HEK293 (cell line): Measurements from ENCODE around the gene WDR55.

ENCODE experiments used
- CTCF ChIA-PET: fragments of 350-600 bp; formaldehyde crosslinking; extraction: SDS; loops from one replicate; lab custom pipeline; 2021; ENCODE audit warnings: antibody characterized with exemption; lab: Yijun Ruan, JAX
- POLR2A ChIA-PET: fragments of 300-600 bp; formaldehyde crosslinking; extraction: SDS; loops from one replicate; lab custom pipeline; 2020; ENCODE audit warnings: antibody characterized with exemption, inconsistent platforms; lab: Yijun Ruan, JAX
- H3K27ac ChIP-seq: fragments of 200-500 bp; sonication (Bioruptor generic); 2 replicates; pipeline ENCODE4 v1.5.1; 2014; ENCODE audit warnings: low read depth, low read length, control low read depth, inconsistent platforms; ENCODE audit errors: extremely low read depth
- H3K36me3 ChIP-seq, 2 experiments: fragments of 200-500 bp in 1 of 2; sonication (Bioruptor generic) in 1 of 2; 1 replicate in 1 of 2; 2 replicates in 1 of 2; pipeline ENCODE4 v1.5.1; 2014 to 2017; ENCODE audit warnings: inconsistent platforms in 2 of 2, low read length in 2 of 2; ENCODE audit not compliant: control insufficient read depth in 2 of 2, insufficient read depth in 1 of 2
- H3K4me1 ChIP-seq: fragments of 200-500 bp; sonication (Bioruptor generic); 2 replicates; pipeline ENCODE4 v1.5.1; 2014; ENCODE audit warnings: mild to moderate bottlenecking, low read length, inconsistent platforms; ENCODE audit not compliant: control insufficient read depth, insufficient read depth
- H3K4me3 ChIP-seq: 2 replicates; pipeline ENCODE4 v1.5.1; 2011; ENCODE audit warnings: low read depth, mild to moderate bottlenecking, control low read depth, low read length, moderate library complexity
- H3K9me3 ChIP-seq: fragments of 200-500 bp; sonication (Bioruptor generic); 2 replicates; pipeline ENCODE4 v1.5.1; 2014; ENCODE audit warnings: low read depth, low read length, inconsistent platforms; ENCODE audit not compliant: control insufficient read depth, insufficient read depth
- EGR2 ChIP-seq: fragments of 450-650 bp; formaldehyde crosslinking; IDR thresholded peaks from 2 replicates; pipeline ENCODE4 v1.5.1; 2016; ENCODE audit warnings: low read depth, missing biosample characterization, missing genetic modification characterization
- KLF1 ChIP-seq: fragments of 450-650 bp; formaldehyde crosslinking; IDR thresholded peaks from 2 replicates; pipeline ENCODE4 v1.5.1; 2016; ENCODE audit warnings: missing biosample characterization, missing genetic modification characterization
- KLF9 ChIP-seq: fragments of 450-650 bp; formaldehyde crosslinking; IDR thresholded peaks from 2 replicates; pipeline ENCODE4 v1.5.1; 2016; ENCODE audit warnings: missing biosample characterization, missing genetic modification characterization, low read depth
- RBAK ChIP-seq: fragments of 450-650 bp; formaldehyde crosslinking; IDR thresholded peaks from 2 replicates; pipeline ENCODE4 v1.5.1; 2016; ENCODE audit warnings: missing biosample characterization, missing genetic modification characterization
- ZBTB21 ChIP-seq: fragments of 450-650 bp; formaldehyde crosslinking; IDR thresholded peaks from 2 replicates; pipeline ENCODE4 v1.5.1; 2017; ENCODE audit warnings: missing biosample characterization, missing genetic modification characterization
- ZFP3 ChIP-seq: fragments of 450-650 bp; formaldehyde crosslinking; IDR thresholded peaks from 2 replicates; pipeline ENCODE4 v1.5.1; 2016; ENCODE audit warnings: low read depth, missing biosample characterization, missing genetic modification characterization
- ZNF133 ChIP-seq: fragments of 450-650 bp; formaldehyde crosslinking; IDR thresholded peaks from 2 replicates; pipeline ENCODE4 v1.5.1; 2016; ENCODE audit warnings: missing biosample characterization, missing genetic modification characterization
- ZNF169 ChIP-seq: fragments of 450-650 bp; formaldehyde crosslinking; IDR thresholded peaks from 2 replicates; pipeline ENCODE4 v1.5.1; 2016; ENCODE audit warnings: missing biosample characterization, missing genetic modification characterization
- ZNF37A ChIP-seq: fragments of 450-650 bp; IDR thresholded peaks from 2 replicates; pipeline ENCODE4 v1.5.1; 2018; ENCODE audit warnings: missing biosample characterization, missing genetic modification characterization
- ZNF521 ChIP-seq: fragments of 450-650 bp; formaldehyde crosslinking; IDR thresholded peaks from 2 replicates; pipeline ENCODE4 v1.5.1; 2017; ENCODE audit warnings: missing biosample characterization, mild to moderate bottlenecking, missing genetic modification characterization
- ZNF530 ChIP-seq: fragments of 450-650 bp; formaldehyde crosslinking; IDR thresholded peaks from 2 replicates; pipeline ENCODE4 v1.5.1; 2016; ENCODE audit warnings: low read depth, missing biosample characterization, missing genetic modification characterization
- ZNF549 ChIP-seq: fragments of 450-650 bp; IDR thresholded peaks from 2 replicates; pipeline ENCODE4 v1.5.1; 2018; ENCODE audit warnings: missing biosample characterization, missing genetic modification characterization, mild to moderate bottlenecking, inconsistent platforms, moderate library complexity
- ZNF670 ChIP-seq: fragments of 450-650 bp; formaldehyde crosslinking; IDR thresholded peaks from 2 replicates; pipeline ENCODE4 v1.5.1; 2016; ENCODE audit warnings: missing biosample characterization, missing genetic modification characterization, low read depth
- ZXDB ChIP-seq: fragments of 450-650 bp; formaldehyde crosslinking; IDR thresholded peaks from 2 replicates; pipeline ENCODE4 v1.5.1; 2016; ENCODE audit warnings: missing biosample characterization, missing genetic modification characterization
- TF ChIP-seq, protein P1 (sequence below): fragments of 450-650 bp; formaldehyde crosslinking; IDR thresholded peaks from 2 replicates; pipeline ENCODE4 v1.5.1; 2016; ENCODE audit warnings: missing biosample characterization, missing genetic modification characterization
- TF ChIP-seq, protein P2 (sequence below): fragments of 450-650 bp; formaldehyde crosslinking; IDR thresholded peaks from 2 replicates; pipeline ENCODE4 v1.5.1; 2017; ENCODE audit warnings: missing biosample characterization, missing genetic modification characterization
- TF ChIP-seq, protein P3 (sequence below): fragments of 450-650 bp; formaldehyde crosslinking; IDR thresholded peaks from 2 replicates; pipeline ENCODE4 v1.5.1; 2016; ENCODE audit warnings: missing biosample characterization, missing genetic modification characterization

WDR55 gene

DNA sequence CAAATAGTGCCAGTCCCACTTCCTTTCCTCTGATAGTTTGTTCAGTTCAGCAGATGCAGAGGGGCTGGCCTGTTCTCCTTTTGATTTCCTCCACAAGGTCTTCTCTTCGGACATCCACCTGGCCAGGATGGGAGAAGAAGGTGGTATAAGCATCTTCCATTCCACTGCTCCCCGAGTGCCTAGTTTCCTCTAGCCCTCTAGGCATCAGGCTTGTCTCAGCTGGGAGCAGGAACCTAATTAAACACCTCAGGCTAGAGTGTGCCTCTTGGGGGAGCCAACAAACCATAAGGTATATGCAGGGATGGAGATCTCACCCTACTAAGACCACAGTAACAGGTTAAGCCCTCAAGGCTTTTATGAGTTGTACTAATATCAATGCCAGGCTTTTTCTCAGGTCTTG is 9.5 kb downstream of the WDR55 start:
- Histone ChIP-seq H3K27ac (no peak overlapping the region), H3K36me3 (peaks cover 23 to 93% of the 10 kb centered on the region in 2 experiments; a peak in 2 of 3 replicates), H3K4me3 (no peak overlapping the region), H3K9me3 (no peaks in the 10 kb centered on the region), H3K4me1 (no peaks in the 10 kb centered on the region)
- CTCF ChIA-PET = interaction anchor here (1.0 kb wide), 1 partner anchor 48 kb away, joined by 3 read pairs; no protein-coding TSS in a partner anchor
- TF ChIP-seq ZFP3 (tag by site-specific recombination) = no peak
- TF ChIP-seq ZBTB21 (tag by site-specific recombination) = no peak
- no peak for TF ChIP-seq EGR2 (tag by site-specific recombination)
- TF ChIP-seq ZNF133 = no peak
- TF ChIP-seq ZNF530 (tag by site-specific recombination) = no peak
- TF ChIP-seq, protein P1, sequence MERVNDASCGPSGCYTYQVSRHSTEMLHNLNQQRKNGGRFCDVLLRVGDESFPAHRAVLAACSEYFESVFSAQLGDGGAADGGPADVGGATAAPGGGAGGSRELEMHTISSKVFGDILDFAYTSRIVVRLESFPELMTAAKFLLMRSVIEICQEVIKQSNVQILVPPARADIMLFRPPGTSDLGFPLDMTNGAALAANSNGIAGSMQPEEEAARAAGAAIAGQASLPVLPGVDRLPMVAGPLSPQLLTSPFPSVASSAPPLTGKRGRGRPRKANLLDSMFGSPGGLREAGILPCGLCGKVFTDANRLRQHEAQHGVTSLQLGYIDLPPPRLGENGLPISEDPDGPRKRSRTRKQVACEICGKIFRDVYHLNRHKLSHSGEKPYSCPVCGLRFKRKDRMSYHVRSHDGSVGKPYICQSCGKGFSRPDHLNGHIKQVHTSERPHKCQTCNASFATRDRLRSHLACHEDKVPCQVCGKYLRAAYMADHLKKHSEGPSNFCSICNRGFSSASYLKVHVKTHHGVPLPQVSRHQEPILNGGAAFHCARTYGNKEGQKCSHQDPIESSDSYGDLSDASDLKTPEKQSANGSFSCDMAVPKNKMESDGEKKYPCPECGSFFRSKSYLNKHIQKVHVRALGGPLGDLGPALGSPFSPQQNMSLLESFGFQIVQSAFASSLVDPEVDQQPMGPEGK = no peak
- TF ChIP-seq ZNF549 (tag by site-specific recombination) = no peak
- TF ChIP-seq RBAK (tag by site-specific recombination) = no peak
- POLR2A ChIA-PET = interaction anchor here (1.2 to 1.4 kb wide), 2 partner anchors 17 to 27 kb away, joined by 10 to 11 read pairs; partner anchors contain the start of genes HARS1, HARS2, IK and NDUFA2

DNA sequence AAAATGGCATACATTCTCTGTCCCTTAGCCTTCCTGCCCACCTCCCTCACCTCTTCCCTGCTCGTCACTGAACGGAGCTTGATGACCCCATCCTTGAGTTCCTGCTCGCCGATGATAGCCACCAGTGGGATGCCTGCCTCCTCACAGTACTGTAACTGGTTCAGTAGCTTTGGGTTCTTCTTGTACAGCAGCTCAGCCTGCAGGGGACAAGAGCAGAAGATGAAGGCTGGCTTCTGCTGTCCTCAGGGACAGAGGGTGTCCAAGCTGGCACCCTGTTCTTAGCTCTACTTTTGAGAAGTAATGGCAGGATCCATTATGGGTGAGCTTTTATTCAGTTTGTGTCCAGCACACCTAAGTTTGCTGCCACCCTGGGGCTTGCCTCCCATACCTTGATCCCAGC is 9.9 kb downstream of the WDR55 start:
- Histone ChIP-seq H3K4me1 (no peaks in the 10 kb centered on the region), H3K4me3 (no peak overlapping the region), H3K27ac (no peak overlapping the region), H3K36me3 (peaks cover 20 to 93% of the 10 kb centered on the region in 2 experiments; a peak in 2 of 3 replicates), H3K9me3 (no peaks in the 10 kb centered on the region)
- POLR2A ChIA-PET = interaction anchor here (0.9 to 1.4 kb wide), 4 partner anchors 17 to 36 kb away, joined by 3 to 11 read pairs (median 8); partner anchors contain the start of genes HARS1, HARS2, IK and NDUFA2
- TF ChIP-seq ZNF37A (tag by site-specific recombination) (no peak), ZXDB (tag by site-specific recombination) (no peak)
- CTCF ChIA-PET = interaction anchor here (0.6 kb wide), 1 partner anchor 44 kb away, joined by 4 read pairs; no protein-coding TSS in a partner anchor

DNA sequence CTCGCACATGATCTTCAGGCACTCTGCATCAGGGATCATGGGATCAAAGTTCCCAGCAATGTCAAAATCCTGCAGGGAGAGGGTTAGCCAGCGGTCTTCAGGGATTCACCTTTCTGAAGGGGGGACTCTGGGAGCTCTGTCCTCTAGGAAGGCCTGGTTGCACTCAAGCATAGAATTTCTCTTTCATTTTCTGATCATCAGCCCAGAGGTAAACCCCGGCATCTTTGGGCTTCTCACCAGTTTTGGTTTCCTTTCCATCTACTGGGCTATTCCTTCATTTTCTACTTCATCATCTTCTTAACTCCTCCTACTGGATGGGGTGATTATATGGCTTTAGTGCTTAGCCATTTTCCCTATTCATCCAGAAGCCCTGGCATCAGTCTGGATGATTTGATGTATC is 13.2 kb downstream of the WDR55 start:
- no peak overlapping the region for H3K27ac ChIP-seq
- POLR2A ChIA-PET = interaction anchor here (3.5 kb wide), 1 partner anchor 13 kb away, joined by 19 read pairs; the partner anchor contains the start of genes HARS1 and HARS2
- no peaks in the 10 kb centered on the region for H3K9me3 ChIP-seq
- H3K4me3 ChIP-seq = no peak overlapping the region
- no peaks in the 10 kb centered on the region for H3K4me1 ChIP-seq
- CTCF ChIA-PET = no interaction called here
- H3K36me3 ChIP-seq = peaks cover 35 to 91% of the 10 kb centered on the region in 2 experiments; a peak in 2 of 3 replicates
- TF ChIP-seq KLF1 = no peak
- TF ChIP-seq ZNF169 (tag by site-specific recombination) = no peak
- TF ChIP-seq, protein P2, sequence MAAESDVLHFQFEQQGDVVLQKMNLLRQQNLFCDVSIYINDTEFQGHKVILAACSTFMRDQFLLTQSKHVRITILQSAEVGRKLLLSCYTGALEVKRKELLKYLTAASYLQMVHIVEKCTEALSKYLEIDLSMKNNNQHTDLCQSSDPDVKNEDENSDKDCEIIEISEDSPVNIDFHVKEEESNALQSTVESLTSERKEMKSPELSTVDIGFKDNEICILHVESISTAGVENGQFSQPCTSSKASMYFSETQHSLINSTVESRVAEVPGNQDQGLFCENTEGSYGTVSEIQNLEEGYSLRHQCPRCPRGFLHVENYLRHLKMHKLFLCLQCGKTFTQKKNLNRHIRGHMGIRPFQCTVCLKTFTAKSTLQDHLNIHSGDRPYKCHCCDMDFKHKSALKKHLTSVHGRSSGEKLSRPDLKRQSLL (tag by site-specific recombination) = no peak
- TF ChIP-seq KLF9 (tag by site-specific recombination) = no peak
- TF ChIP-seq ZNF670 (tag by site-specific recombination) = no peak
- no peak for TF ChIP-seq ZNF521 (tag by site-specific recombination)
- TF ChIP-seq, protein P3, sequence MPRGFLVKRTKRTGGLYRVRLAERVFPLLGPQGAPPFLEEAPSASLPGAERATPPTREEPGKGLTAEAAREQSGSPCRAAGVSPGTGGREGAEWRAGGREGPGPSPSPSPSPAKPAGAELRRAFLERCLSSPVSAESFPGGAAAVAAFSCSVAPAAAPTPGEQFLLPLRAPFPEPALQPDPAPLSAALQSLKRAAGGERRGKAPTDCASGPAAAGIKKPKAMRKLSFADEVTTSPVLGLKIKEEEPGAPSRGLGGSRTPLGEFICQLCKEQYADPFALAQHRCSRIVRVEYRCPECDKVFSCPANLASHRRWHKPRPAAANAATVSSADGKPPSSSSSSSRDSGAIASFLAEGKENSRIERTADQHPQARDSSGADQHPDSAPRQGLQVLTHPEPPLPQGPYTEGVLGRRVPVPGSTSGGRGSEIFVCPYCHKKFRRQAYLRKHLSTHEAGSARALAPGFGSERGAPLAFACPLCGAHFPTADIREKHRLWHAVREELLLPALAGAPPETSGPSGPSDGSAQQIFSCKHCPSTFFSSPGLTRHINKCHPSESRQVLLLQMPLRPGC = no peak
